ENCODE measurements around the gene RALB. TPM values are rescaled to one million over a fixed set of nuclear protein-coding genes. Genes with fewer than 3 reads are reported as not detected.

RALB gene
- total RNA-seq, 1 donor from 2014 or later, result 65.0 TPM

DNA sequence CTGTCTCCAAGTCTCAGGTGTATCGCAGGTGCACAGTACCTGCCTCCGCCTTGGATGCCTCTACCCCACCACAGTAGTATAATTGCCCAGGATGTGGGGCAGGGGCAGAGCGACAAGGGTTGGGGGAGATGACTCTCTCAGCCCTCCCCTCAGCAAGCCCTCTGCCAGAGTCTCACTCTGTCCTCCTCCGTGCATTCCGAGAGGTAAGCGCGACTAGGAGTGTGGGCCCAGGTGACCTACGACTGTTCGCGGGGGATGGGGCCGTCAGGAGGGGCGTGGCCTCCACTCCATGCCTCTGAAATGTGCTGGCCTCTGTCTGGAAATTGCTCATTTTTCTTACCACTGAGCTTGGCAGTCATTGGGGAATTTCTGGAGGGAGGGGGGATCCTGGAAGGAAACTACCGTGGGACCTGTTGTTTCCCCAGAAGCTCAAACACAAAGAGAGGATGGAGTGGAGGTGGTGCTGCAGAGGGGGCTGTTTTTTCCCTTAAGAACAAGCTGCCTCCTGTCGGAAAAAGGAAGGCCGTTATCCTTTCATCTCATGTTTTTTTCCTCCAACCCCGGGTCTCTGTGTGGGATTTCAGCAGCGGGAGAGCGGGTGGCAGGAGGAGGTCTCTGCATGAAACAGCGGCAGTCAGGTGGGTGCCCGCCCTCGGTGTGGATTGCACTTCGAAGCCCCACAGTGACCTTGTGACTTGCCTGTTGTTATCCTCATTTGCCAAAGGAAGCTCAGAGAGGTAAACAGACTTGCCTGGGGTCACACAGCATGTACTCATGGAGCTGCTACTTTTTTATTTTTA is 13.0 kb upstream of the RALB start:
- Mint-ChIP-seq H3K27ac (no peak overlapping the region), H3K36me3 (ENCODE audit: low read depth) (peaks cover 4% of the 10 kb centered on the region), H3K9me3 (peaks cover 10% of the 10 kb centered on the region), H3K4me3 (ENCODE audit: low read depth) (no peak overlapping the region), H3K4me1 (ENCODE audit: low read depth) (peaks cover 3% of the 10 kb centered on the region), H3K27me3 (ENCODE audit: low read depth) (no peaks in the 10 kb centered on the region)
- DNase-seq (ENCODE audit: low spot score), result no peak
- intact Hi-C loops (cut with micrococcal nuclease), result no loop called here

DNA sequence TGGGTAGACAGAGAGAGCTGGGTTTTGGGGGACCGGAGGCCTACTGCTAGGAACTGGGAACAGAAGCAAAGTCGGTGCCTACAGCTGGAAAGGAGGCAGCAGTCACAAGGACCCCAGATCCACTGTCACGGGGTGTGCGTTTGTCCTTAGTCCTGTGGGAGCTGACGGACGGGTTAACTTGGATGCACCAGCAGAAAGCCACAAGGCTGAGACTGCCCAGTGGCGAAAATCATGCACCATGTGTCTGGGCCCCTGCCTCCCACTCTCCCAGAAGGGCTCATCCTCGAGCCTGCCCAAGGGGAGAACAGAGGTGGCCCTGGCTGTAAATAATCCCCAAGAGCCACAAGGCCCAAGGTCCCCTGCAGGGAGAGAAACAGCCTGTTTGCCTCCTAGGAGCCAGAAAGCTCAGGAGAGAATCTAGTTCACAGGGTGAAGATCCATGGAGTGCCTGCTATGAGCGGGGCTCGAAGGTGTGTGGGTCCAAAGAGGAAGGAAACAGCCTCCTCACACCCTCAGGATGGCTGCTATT is 11.7 kb upstream of the RALB start:
- intact Hi-C loops (cut with micrococcal nuclease), result no loop called here
- no peak overlapping the region for H3K4me3 Mint-ChIP-seq (ENCODE audit: low read depth)
- H3K9me3 Mint-ChIP-seq, result peaks cover 10% of the 10 kb centered on the region
- H3K27ac Mint-ChIP-seq, result no peak overlapping the region
- H3K27me3 Mint-ChIP-seq (ENCODE audit: low read depth), result no peaks in the 10 kb centered on the region
- peaks cover 3% of the 10 kb centered on the region for H3K4me1 Mint-ChIP-seq (ENCODE audit: low read depth)
- H3K36me3 Mint-ChIP-seq (ENCODE audit: low read depth), result peaks cover 4% of the 10 kb centered on the region
- no peak for DNase-seq (ENCODE audit: low spot score)

DNA sequence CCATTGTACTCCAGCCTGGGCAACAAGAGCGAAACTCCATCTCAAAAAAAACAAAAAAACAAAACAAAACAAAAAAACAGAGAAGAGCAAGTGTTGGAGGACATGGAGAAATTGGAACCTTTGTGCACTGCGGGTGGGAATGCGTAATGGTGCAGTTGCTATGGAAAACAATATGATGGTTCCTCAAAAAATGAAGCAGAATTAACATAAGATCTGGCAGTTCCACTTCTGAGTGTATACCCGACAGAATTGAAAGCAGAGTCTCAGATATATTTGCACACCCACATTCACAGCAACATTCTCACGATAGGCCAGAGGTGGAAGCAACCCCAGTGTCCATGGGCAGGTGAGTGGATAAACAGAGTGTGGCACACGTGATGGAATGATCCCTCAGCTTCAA is 11.0 kb upstream of the RALB start:
- no peaks in the 10 kb centered on the region for H3K27me3 Mint-ChIP-seq (ENCODE audit: low read depth)
- no peak overlapping the region for H3K27ac Mint-ChIP-seq
- H3K4me1 Mint-ChIP-seq (ENCODE audit: low read depth), result peaks cover 3% of the 10 kb centered on the region
- no peak overlapping the region for H3K4me3 Mint-ChIP-seq (ENCODE audit: low read depth)
- intact Hi-C loops (cut with micrococcal nuclease), result no loop called here
- peaks cover 4% of the 10 kb centered on the region for H3K36me3 Mint-ChIP-seq (ENCODE audit: low read depth)
- H3K9me3 Mint-ChIP-seq, result peaks cover 10% of the 10 kb centered on the region
- DNase-seq (ENCODE audit: low spot score), result no peak

DNA sequence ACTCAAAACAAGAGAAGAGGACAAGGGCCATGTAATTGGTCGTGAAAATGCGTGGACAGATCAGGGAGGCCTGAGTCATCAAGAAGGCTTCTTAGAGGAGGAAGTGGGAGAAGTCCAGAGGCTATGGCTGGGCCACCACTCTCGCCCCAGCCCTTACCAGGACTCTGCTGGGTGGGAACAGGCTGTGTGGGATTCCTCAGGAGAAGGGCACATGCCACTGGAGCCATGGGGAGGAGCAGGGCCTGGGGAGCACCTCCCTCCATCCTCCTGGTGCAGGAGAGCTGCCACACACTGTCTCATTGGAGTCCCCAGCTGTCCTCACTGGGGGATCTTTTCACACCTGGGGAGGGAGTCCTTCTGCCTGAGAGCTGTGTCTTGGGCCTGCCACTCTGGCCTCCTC is 9.4 kb upstream of the RALB start:
- DNase-seq (ENCODE audit: low spot score), result no peak
- Mint-ChIP-seq H3K27ac (no peak overlapping the region), H3K36me3 (ENCODE audit: low read depth) (peaks cover 4% of the 10 kb centered on the region), H3K4me3 (ENCODE audit: low read depth) (no peak overlapping the region), H3K9me3 (peaks cover 10% of the 10 kb centered on the region), H3K4me1 (ENCODE audit: low read depth) (peaks cover 2% of the 10 kb centered on the region), H3K27me3 (ENCODE audit: low read depth) (peaks cover 2% of the 10 kb centered on the region)
- intact Hi-C loops (cut with micrococcal nuclease), result no loop called here

DNA sequence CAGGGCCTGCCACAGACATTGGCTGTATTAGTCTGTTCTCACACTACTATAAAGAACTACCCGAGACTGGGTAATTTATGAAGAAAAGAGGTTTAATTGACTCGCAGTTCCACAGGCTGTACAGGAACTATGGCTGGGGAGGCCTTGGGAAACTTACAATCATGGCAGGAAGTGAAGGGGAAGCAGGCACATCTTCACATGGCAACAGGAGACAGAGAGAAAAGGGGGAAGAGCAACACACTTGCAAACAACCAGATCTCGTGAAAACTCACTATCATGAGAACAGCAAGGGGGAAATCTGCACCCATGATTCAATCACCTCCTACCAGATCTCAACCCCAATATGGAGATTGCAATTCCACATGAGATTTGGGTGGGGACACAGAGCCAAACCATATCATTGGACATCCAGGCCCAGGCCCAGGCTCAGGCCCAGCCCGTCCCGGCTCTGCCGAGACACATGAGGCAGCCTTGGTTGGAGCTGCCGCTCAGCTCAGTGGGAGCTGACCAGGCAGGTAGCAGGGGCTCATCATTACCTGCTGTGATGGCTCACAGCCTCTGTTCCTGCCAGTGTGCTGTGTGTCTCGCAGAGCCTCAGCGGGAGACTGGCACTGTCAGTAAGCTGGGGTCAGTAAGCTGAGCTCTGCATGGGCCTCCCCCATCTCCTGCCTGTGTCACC is 8.6 kb upstream of the RALB start:
- no peak for DNase-seq (ENCODE audit: low spot score)
- Mint-ChIP-seq H3K36me3 (ENCODE audit: low read depth) (peaks cover 4% of the 10 kb centered on the region), H3K27ac (no peak overlapping the region), H3K9me3 (peaks cover 10% of the 10 kb centered on the region), H3K4me1 (ENCODE audit: low read depth) (peaks cover 6% of the 10 kb centered on the region), H3K4me3 (ENCODE audit: low read depth) (no peak overlapping the region), H3K27me3 (ENCODE audit: low read depth) (peaks cover 4% of the 10 kb centered on the region)
- intact Hi-C loops (cut with micrococcal nuclease), result no loop called here

DNA sequence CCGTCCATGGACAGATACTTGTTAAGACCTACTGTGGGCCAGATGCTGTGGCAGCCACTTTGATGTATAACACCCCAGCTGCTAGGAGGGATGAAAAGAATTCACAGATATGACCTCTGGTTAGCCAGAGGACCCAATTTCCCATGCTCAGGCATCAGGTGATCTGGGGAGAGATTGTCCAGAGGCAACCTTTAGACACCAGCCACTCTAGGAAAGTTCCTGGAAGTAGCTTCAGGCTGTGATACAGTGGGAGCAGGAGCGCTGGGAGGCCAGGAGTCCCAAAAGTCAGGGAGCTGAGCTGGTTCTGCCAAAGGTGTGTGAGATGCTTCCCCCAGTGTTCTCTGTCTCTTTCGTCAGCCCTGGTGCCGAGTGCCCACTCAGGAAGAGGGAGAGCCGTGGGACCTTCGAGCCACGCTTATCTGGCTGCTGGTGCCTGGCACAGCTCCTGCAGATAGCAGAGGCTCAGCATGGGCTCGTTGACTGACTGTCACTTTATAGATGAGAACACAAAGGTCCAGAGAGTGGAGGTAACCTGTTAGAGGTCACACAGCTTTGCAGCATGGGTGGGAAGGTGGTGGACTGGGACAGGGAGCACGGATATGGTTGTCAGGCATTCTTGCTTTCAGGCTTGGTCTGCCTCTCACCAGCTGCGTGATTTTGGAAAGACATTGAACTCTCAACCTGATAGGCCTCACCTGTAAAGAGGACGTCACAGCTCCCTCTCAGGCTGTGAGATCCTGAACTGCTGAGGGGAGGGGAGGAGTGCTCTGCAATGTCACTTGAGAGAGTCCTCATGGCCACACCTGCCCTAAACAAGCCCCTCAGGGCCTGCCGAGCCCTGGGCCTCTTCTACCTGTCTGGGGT is 7.8 kb upstream of the RALB start:
- DNase-seq (ENCODE audit: low spot score), result no peak
- H3K4me1 Mint-ChIP-seq (ENCODE audit: low read depth), result peaks cover 9% of the 10 kb centered on the region
- H3K9me3 Mint-ChIP-seq, result peaks cover 10% of the 10 kb centered on the region
- peaks cover 7% of the 10 kb centered on the region for H3K27me3 Mint-ChIP-seq (ENCODE audit: low read depth)
- no peak overlapping the region for H3K4me3 Mint-ChIP-seq (ENCODE audit: low read depth)
- intact Hi-C loops (cut with micrococcal nuclease), result no loop called here
- peaks cover 4% of the 10 kb centered on the region for H3K36me3 Mint-ChIP-seq (ENCODE audit: low read depth)
- H3K27ac Mint-ChIP-seq, result no peak overlapping the region

DNA sequence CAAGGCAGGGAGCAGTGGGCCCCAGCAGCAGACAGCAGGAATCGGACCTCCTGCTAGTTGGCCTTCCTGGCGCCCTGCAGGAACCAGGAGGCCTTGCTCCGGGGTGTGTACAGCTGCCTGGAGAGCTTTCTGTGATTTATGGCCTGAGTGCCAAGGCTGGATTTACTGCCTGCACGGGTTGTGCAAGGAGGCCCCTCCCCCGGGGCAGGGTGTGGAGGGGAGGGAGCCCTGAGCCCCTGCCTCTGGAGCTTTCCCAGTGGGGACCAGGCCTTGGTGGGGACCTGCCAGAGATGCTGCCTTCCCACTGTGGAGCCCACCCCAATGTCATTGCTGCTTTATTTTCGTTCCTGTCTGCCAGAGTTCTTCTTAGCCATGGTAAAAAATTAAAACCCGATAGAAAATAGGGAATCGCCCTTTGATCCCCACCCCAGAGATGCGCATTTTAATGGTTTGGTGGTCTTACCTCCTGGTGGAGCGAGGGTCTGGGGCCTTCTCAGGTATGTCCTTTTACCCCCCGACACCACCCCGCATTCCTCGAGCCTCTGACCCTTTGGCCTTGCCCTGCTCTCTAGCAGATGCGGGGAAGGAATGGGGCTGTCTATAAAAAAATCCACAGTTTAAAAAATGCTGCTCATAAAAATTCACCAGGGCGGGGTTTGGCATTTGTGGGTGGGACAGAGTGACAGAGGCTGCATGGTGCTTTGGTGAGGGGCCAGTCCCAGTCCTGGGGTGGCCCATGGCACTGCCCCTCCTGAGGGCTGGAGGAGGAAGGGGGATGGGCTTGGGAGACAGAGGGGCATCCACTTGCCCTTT is 6.9 kb upstream of the RALB start:
- peaks cover 10% of the 10 kb centered on the region for H3K9me3 Mint-ChIP-seq
- DNase-seq (ENCODE audit: low spot score), result no peak
- peaks cover 12% of the 10 kb centered on the region for H3K4me1 Mint-ChIP-seq (ENCODE audit: low read depth)
- H3K4me3 Mint-ChIP-seq (ENCODE audit: low read depth), result no peak overlapping the region
- H3K27me3 Mint-ChIP-seq (ENCODE audit: low read depth), result peaks cover 10% of the 10 kb centered on the region
- no peak overlapping the region for H3K27ac Mint-ChIP-seq
- peaks cover 4% of the 10 kb centered on the region for H3K36me3 Mint-ChIP-seq (ENCODE audit: low read depth)
- intact Hi-C loops (cut with micrococcal nuclease), result no loop called here

DNA sequence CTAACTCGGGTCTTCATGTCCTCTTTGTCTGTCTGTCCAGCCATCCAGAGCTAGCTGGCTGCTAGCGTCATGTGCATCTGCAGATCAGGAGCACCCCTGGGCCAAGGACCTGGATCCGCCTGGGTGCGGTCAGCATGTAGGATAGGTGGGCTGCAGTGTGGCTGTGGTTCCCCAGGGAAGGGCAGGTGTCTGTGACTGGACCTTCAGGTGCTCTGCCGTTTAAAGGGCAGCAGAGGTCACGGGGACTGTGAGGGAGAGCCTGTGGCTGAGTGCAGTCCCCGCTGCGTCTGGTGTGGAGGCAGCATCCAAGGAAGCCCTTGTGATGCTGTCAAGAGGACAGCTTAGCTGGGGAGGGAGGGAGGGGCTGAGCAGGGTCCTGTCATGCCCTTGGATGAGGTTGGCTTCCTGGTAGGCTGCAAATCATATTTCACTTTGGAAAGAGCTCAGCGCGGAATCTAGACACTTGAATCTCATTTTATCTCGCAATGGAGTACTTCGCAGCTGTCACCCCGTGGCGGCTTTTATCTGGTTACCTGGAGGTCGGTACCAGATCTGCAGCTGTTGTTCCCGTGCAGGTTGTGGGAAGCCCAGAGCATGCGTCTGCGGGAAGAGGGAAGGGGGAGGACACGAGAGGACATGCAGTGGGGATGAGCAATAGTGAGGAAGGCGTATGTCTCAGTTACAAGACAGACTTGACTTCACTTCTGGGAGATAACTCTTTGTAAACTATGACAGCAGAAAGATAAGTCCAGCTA is 5.9 kb upstream of the RALB start:
- no peak overlapping the region for H3K4me3 Mint-ChIP-seq (ENCODE audit: low read depth)
- H3K36me3 Mint-ChIP-seq (ENCODE audit: low read depth), result peaks cover 4% of the 10 kb centered on the region
- H3K9me3 Mint-ChIP-seq, result peaks cover 10% of the 10 kb centered on the region
- DNase-seq (ENCODE audit: low spot score), result no peak
- peaks cover 10% of the 10 kb centered on the region for H3K27me3 Mint-ChIP-seq (ENCODE audit: low read depth)
- intact Hi-C loops (cut with micrococcal nuclease), result no loop called here
- no peak overlapping the region for H3K27ac Mint-ChIP-seq
- peaks cover 14% of the 10 kb centered on the region for H3K4me1 Mint-ChIP-seq (ENCODE audit: low read depth)

DNA sequence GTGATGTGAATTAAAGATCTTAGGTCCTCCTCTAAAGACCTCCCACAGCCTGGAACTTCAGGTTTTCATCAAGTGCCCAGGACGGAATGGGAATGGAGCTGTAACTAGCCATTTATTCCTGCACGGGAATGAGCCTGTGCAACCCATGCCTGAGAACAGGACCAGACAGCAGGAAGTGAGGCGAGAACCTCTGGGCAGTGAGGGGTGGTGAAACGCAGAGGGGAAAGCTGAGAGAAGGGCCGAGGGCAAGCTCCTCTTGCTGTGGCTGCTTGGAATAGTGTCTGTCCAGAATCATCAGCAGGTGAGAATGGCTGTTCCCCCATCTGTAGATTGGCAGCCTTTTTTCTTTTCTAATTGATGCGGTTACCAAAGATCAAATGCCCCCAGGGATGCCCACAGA is 4.8 kb upstream of the RALB start:
- intact Hi-C loops (cut with micrococcal nuclease), result no loop called here
- Mint-ChIP-seq H3K27me3 (ENCODE audit: low read depth) (peaks cover 10% of the 10 kb centered on the region), H3K4me1 (ENCODE audit: low read depth) (peaks cover 20% of the 10 kb centered on the region), H3K4me3 (ENCODE audit: low read depth) (no peak overlapping the region), H3K27ac (no peak overlapping the region), H3K9me3 (peaks cover 10% of the 10 kb centered on the region), H3K36me3 (ENCODE audit: low read depth) (peaks cover 4% of the 10 kb centered on the region)
- no peak for DNase-seq (ENCODE audit: low spot score)

DNA sequence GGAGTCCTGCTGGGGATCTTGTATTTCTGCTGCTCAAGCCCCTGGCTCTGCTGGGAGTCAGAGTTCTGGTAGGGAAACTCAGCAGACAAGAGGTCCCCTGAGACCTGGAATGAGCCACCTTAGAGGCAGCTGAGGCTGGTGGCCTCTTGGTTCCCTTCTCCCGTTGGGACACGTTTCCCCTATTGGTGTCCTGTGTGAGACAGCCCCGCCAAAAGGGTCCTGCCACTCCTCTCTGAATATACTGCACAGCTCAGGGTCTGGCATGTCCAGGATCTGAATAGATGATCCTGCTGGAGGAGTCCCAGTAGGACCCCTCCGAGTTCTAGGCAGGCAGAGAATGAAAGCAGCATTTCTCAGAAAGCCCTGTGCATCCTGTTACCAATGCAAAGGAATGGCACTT is 2.0 kb upstream of the RALB start:
- Mint-ChIP-seq H3K4me1 (ENCODE audit: low read depth) (peaks cover 39% of the 10 kb centered on the region), H3K27me3 (ENCODE audit: low read depth) (peaks cover 10% of the 10 kb centered on the region), H3K9me3 (no peaks in the 10 kb centered on the region), H3K36me3 (ENCODE audit: low read depth) (peaks cover 18% of the 10 kb centered on the region), H3K27ac (no peak overlapping the region), H3K4me3 (ENCODE audit: low read depth) (no peak overlapping the region)
- intact Hi-C loops (cut with micrococcal nuclease), result no loop called here
- no peak for DNase-seq (ENCODE audit: low spot score)

DNA sequence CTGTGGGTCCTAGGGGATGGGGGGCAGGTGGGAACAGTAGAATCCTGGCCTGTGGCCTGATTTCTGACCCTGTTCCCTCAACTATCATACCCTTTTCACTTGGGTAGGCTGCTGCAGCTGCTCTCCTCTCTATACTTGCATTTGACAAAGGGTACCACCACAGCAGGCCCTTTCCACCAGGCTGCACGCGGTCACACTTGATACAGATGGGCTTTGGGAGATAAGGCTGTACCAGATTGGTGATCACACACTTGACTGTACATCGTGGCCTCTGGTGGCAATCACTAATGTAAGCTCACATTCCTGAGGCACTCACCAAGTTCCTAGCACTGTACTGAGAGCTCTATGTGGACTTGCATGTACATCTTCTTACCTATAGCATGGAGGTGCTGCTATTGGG is 1.6 kb upstream of the RALB start:
- H3K4me3 Mint-ChIP-seq (ENCODE audit: low read depth), result no peak overlapping the region
- H3K9me3 Mint-ChIP-seq, result no peaks in the 10 kb centered on the region

More for the DNA sequence above, 1.6 kb upstream of the RALB start:
- no peak for DNase-seq (ENCODE audit: low spot score)
- Mint-ChIP-seq H3K4me1 (ENCODE audit: low read depth) (peaks cover 43% of the 10 kb centered on the region), H3K27ac (no peak overlapping the region), H3K36me3 (ENCODE audit: low read depth) (peaks cover 22% of the 10 kb centered on the region), H3K27me3 (ENCODE audit: low read depth) (peaks cover 10% of the 10 kb centered on the region)
- intact Hi-C loops (cut with micrococcal nuclease), result no loop called here
